Stimulated activated CD4-positive, alpha-beta T cell treated with anti-CD3 and anti-CD28 coated beads, Interleukin-4, amount 100 ng/mL, for 4 hours (primary cell): ENCODE measurements around the gene HOXA5.

Experiments
- DNase-seq, 2 experiments: peaks; one replicate each; pipeline ENCODE4 v3.0.0-alpha.2; 2020

Gene HOXA5

GRCh38 chr7:27104341-27105058, 39.0 kb downstream of the HOXA5 start:
- DNase-seq = no peak

GRCh38 chr7:27103489-27104226, 39.8 kb downstream of the HOXA5 start:
- no peak for DNase-seq

GRCh38 chr7:27102581-27103442, 40.7 kb downstream of the HOXA5 start, which contains the start of gene HOXA2:
Gene HOXA2 (minus strand): TSS chr7:27102683. CDS start chr7:27102500, 183 bp downstream.
- DNase-seq = no peak

GRCh38 chr7:27101957-27102580, 41.4 kb downstream of the HOXA5 start:
- no peak for DNase-seq

GRCh38 chr7:27101171-27101956, 42.1 kb downstream of the HOXA5 start:
- no peak for DNase-seq

GRCh38 chr7:27100694-27101170, 42.7 kb downstream of the HOXA5 start:
- DNase-seq = no peak

- no peak for DNase-seq
Measured at GRCh38 chr7:27099453-27100370, 43.8 kb downstream of the HOXA5 start.

GRCh38 chr7:27098578-27099451, 44.7 kb downstream of the HOXA5 start:
- no peak for DNase-seq

- no peak for DNase-seq
Measured at GRCh38 chr7:27097686-27098577, 45.5 kb downstream of the HOXA5 start.

GRCh38 chr7:27096768-27097514, 46.5 kb downstream of the HOXA5 start:
- no peak for DNase-seq

- peak; percentile 63 to 75 for DNase-seq
Measured at GRCh38 chr7:27095897-27096767, 47.3 kb downstream of the HOXA5 start, which contains the start of gene HOXA1. Gene HOXA1 (minus strand): TSS chr7:27096000. CDS start chr7:27095912, 88 bp downstream.

GRCh38 chr7:27095050-27095896, 48.2 kb downstream of the HOXA5 start:
- peak in 1 of 2 experiments; percentile 19 for DNase-seq

GRCh38 chr7:27094304-27095049, 49.0 kb downstream of the HOXA5 start:
- no peak for DNase-seq

- DNase-seq = no peak
Measured at GRCh38 chr7:27093184-27093895, 50.1 kb downstream of the HOXA5 start.
